UCSD-AML1 (cell line): ENCODE measurements around the gene PAM.
"Not testable (repeated sequence)": the region's sequence is repeated elsewhere in the genome, so short reads cannot be mapped to it uniquely, and the experiment has no call there.

Source experiments
- DNase-seq: peaks from one replicate; lab custom pipeline; 2025; ENCODE audit not compliant: unreplicated experiment; lab: John Stamatoyannopoulos, UW

PAM gene

GRCh38 chr5:103035701-103036100 is 280.6 kb downstream of the PAM start:
- DNase-seq = no peak

- DNase-seq = no peak
Observed at GRCh38 chr5:103036601-103037000, 281.5 kb downstream of the PAM start.

GRCh38 chr5:103037673-103038455 is 282.8 kb downstream of the PAM start:
- no peak for DNase-seq

GRCh38 chr5:103041071-103041676 is 286.1 kb downstream of the PAM start:
- no peak for DNase-seq

GRCh38 chr5:103046706-103047105 is 291.6 kb downstream of the PAM start:
- DNase-seq = not testable (repeated sequence)

- no peak for DNase-seq
Observed at GRCh38 chr5:103057208-103058130, 302.4 kb downstream of the PAM start.

GRCh38 chr5:103059525-103059924 is 304.4 kb downstream of the PAM start:
- no peak for DNase-seq

- no peak for DNase-seq
Observed at GRCh38 chr5:103060424-103060954, 305.4 kb downstream of the PAM start.

GRCh38 chr5:103066326-103066725 is 311.2 kb downstream of the PAM start:
- DNase-seq = no peak

GRCh38 chr5:103073500-103073899 is 318.4 kb downstream of the PAM start:
- not testable (repeated sequence) for DNase-seq

GRCh38 chr5:103075442-103075841 is 320.3 kb downstream of the PAM start:
- DNase-seq = no peak
